A673 (cell line): Measurements from ENCODE around the gene JARID2.
A peak's percentile ranks its signal among the peaks of the same experiment; 100 is the strongest.

Experiments
- EZH2 ChIP-seq: fragments of 200-600 bp; sonication (generic); IDR thresholded peaks from 2 replicates; pipeline ENCODE4 v1.6.1; 2017; ENCODE audit warnings: borderline replicate concordance, low read depth, mild to moderate bottlenecking, mixed read lengths, antibody characterized with exemption, low read length; ENCODE audit not compliant: poor library complexity, severe bottlenecking
- TF ChIP-seq, protein P1 (sequence below): fragments of 300-800, 200-600 bp; sonication (generic); conservative IDR thresholded peaks from 2 replicates; pipeline ENCODE4 v1.5.1; 2017; ENCODE audit warnings: low read depth, mild to moderate bottlenecking, antibody characterized with exemption, low read length, moderate library complexity, mixed read lengths

DNA sequence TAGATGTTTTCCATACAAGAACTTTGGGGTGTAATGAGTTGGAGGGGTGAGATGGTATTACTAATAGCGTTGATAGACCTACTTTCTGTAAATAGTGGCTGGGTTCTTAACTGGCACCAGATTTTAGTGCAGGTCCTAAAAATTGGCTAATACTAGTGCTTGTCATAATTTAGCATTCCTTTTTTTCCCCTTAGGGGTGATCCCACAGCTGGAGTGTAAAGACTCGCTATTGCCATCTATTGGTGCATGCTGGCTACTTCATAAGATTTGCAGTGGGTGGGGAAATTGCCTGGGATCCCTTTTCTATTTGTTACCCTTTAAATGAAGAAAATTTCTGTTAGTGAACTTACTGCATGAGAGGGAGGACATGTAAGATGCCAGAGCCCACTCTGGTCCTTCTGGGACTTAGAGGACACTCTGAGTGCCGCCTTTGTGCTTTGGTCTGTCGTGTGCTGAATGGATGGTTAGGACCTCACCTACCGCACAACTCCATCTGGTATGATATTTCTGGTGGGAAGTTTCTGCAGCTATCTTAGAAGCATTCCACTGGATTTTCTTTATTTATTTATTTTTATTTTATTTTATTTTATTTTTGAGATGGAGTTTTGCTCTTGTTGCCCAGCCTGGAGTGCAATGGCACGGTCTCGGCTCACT lies 195.5 kb downstream of the JARID2 start:
- TF ChIP-seq EZH2, result no peak
- TF ChIP-seq, protein P1, sequence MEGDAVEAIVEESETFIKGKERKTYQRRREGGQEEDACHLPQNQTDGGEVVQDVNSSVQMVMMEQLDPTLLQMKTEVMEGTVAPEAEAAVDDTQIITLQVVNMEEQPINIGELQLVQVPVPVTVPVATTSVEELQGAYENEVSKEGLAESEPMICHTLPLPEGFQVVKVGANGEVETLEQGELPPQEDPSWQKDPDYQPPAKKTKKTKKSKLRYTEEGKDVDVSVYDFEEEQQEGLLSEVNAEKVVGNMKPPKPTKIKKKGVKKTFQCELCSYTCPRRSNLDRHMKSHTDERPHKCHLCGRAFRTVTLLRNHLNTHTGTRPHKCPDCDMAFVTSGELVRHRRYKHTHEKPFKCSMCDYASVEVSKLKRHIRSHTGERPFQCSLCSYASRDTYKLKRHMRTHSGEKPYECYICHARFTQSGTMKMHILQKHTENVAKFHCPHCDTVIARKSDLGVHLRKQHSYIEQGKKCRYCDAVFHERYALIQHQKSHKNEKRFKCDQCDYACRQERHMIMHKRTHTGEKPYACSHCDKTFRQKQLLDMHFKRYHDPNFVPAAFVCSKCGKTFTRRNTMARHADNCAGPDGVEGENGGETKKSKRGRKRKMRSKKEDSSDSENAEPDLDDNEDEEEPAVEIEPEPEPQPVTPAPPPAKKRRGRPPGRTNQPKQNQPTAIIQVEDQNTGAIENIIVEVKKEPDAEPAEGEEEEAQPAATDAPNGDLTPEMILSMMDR, result peak; percentile 85
